ENCODE results near the gene LRRC3B. TPM values are rescaled to one million over a fixed set of nuclear protein-coding genes. Genes with fewer than 3 reads are reported as not detected.

LRRC3B gene, protein sequence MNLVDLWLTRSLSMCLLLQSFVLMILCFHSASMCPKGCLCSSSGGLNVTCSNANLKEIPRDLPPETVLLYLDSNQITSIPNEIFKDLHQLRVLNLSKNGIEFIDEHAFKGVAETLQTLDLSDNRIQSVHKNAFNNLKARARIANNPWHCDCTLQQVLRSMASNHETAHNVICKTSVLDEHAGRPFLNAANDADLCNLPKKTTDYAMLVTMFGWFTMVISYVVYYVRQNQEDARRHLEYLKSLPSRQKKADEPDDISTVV
- total RNA-seq (under 1 TPM in 1 of 2 donors, not detected in 1; 0.37 TPM), polyA plus RNA-seq (under 1 TPM in 1 of 2 donors, not detected in 1; 0.02 TPM)
- long read RNA-seq, donor 1 = 0 reads
- long read RNA-seq, donor 2, partial matches to known transcripts = 0 of 1 reads
- long read RNA-seq, donor 2, other reads (novel, unspliced or antisense) = 0 of 1 reads
- long read RNA-seq, donor 3, partial matches to known transcripts = 0 of 1 reads
- long read RNA-seq, donor 3, other reads (novel, unspliced or antisense) = 0 of 1 reads
- long read RNA-seq, donor 4 = 0 reads
- long read RNA-seq, donor 5, partial matches to known transcripts = 0 of 2 reads
- long read RNA-seq, donor 5, other reads (novel, unspliced or antisense) = 0 of 2 reads

GRCh38 chr3:26622621-26623418 is at the start of gene LRRC3B:
TSS of gene LRRC3B (plus strand) at chr3:26622772. CDS start at chr3:26709673, 86,901 bp downstream.
- DNase-seq (peak; percentile 47 to 66 (median 61)), ATAC-seq (ENCODE audit: insufficient read depth, low FRiP score) (no peak)
- Histone ChIP-seq H3K9me3 (ENCODE audit: control insufficient read depth in 4 of 4, insufficient read depth in 3 of 4, low read length in 3 of 4) (no peaks in the 10 kb centered on the region), H3K9ac (ENCODE audit: insufficient read depth in 1 of 2, low read length in 2 of 2) (peak within 1 kb of the TSS in 1 of 2 donors; percentile 8), H3K36me3 (ENCODE audit: control insufficient read depth in 4 of 4, insufficient read depth in 4 of 4, low read length in 4 of 4) (no peaks in the 10 kb centered on the region), H3K4me1 (ENCODE audit: control insufficient read depth in 5 of 5, insufficient read depth in 5 of 5, low read length in 5 of 5) (peaks cover 0 to 35% (median 8%) of the 10 kb centered on the region in 5 donors), H3K27me3 (ENCODE audit: control insufficient read depth in 3 of 3, insufficient read depth in 3 of 3, low read length in 2 of 3) (peaks cover 0 to 52% (median 39%) of the 10 kb centered on the region in 3 donors), H3K4me3 (peak within 1 kb of the TSS; percentile 27), H3K27ac (ENCODE audit: low read depth in 1 of 2, low read length in 1 of 2) (no peak within 1 kb of the TSS)
- WGBS, 2 donors = 1 to 2% methylated on average over 46 to 72 of the region's 72 CpGs
- TF ChIP-seq, protein P1, sequence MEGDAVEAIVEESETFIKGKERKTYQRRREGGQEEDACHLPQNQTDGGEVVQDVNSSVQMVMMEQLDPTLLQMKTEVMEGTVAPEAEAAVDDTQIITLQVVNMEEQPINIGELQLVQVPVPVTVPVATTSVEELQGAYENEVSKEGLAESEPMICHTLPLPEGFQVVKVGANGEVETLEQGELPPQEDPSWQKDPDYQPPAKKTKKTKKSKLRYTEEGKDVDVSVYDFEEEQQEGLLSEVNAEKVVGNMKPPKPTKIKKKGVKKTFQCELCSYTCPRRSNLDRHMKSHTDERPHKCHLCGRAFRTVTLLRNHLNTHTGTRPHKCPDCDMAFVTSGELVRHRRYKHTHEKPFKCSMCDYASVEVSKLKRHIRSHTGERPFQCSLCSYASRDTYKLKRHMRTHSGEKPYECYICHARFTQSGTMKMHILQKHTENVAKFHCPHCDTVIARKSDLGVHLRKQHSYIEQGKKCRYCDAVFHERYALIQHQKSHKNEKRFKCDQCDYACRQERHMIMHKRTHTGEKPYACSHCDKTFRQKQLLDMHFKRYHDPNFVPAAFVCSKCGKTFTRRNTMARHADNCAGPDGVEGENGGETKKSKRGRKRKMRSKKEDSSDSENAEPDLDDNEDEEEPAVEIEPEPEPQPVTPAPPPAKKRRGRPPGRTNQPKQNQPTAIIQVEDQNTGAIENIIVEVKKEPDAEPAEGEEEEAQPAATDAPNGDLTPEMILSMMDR (IDR thresholded peaks at IDR 0.05; ENCODE audit: control extremely low read depth, extremely low read depth) = no peak

GRCh38 chr3:26574766-26575165 is 47.8 kb upstream of the LRRC3B start:
- Histone ChIP-seq H3K4me1 (ENCODE audit: control insufficient read depth in 5 of 5, insufficient read depth in 5 of 5, low read length in 5 of 5) (no peaks in the 10 kb centered on the region), H3K27me3 (ENCODE audit: control insufficient read depth in 3 of 3, insufficient read depth in 3 of 3, low read length in 2 of 3) (no peaks in the 10 kb centered on the region), H3K27ac (ENCODE audit: low read depth in 1 of 2, low read length in 1 of 2) (no peak overlapping the region), H3K4me3 (no peak overlapping the region), H3K36me3 (ENCODE audit: control insufficient read depth in 4 of 4, insufficient read depth in 4 of 4, low read length in 4 of 4) (no peaks in the 10 kb centered on the region), H3K9ac (ENCODE audit: insufficient read depth in 1 of 2, low read length in 2 of 2) (no peak overlapping the region), H3K9me3 (ENCODE audit: control insufficient read depth in 4 of 4, insufficient read depth in 3 of 4, low read length in 3 of 4) (peaks cover 0 to 2% (median 0%) of the 10 kb centered on the region in 4 donors)
- DNase-seq (no peak), ATAC-seq (ENCODE audit: insufficient read depth, low FRiP score) (no peak)
- TF ChIP-seq, protein P1 (IDR thresholded peaks at IDR 0.05; ENCODE audit: control extremely low read depth, extremely low read depth) = no peak

- Histone ChIP-seq H3K4me3 (no peak overlapping the region), H3K36me3 (ENCODE audit: control insufficient read depth in 4 of 4, insufficient read depth in 4 of 4, low read length in 4 of 4) (no peaks in the 10 kb centered on the region), H3K9ac (ENCODE audit: insufficient read depth in 1 of 2, low read length in 2 of 2) (no peak overlapping the region), H3K4me1 (ENCODE audit: control insufficient read depth in 5 of 5, insufficient read depth in 5 of 5, low read length in 5 of 5) (no peaks in the 10 kb centered on the region), H3K27ac (ENCODE audit: low read depth in 1 of 2, low read length in 1 of 2) (no peak overlapping the region), H3K9me3 (ENCODE audit: control insufficient read depth in 4 of 4, insufficient read depth in 3 of 4, low read length in 3 of 4) (peaks cover 0 to 2% (median 0%) of the 10 kb centered on the region in 4 donors), H3K27me3 (ENCODE audit: control insufficient read depth in 3 of 3, insufficient read depth in 3 of 3, low read length in 2 of 3) (no peaks in the 10 kb centered on the region)
- no peak for DNase-seq
- TF ChIP-seq, protein P1 (IDR thresholded peaks at IDR 0.05; ENCODE audit: control extremely low read depth, extremely low read depth) = no peak
- WGBS, 2 donors = 75 to 83% methylated on average over 1 of the region's 1 CpG
- no peak for ATAC-seq (ENCODE audit: insufficient read depth, low FRiP score)
These were observed 43.5 kb upstream of the LRRC3B start for GRCh38 chr3:26579116-26579515.

Data from lung (tissue), 16 donors.